Right atrium auricular region (tissue), 2 donors: ENCODE data around the gene NCBP2L. TPM values are rescaled to one million over a fixed set of nuclear protein-coding genes. Genes with fewer than 3 reads are reported as not detected.

Experiments used
- DNase-seq: peaks from one replicate; pipeline ENCODE4 v3.0.0-alpha.2; 2019; ENCODE audit warnings: low spot score
- H3K27ac ChIP-seq, 2 donors: fragments of 200-600 bp; sonication (generic); 1 replicate in 1 of 2; 2 replicates in 1 of 2; pipeline ENCODE4 v1.5.1; 2016 to 2019
- H3K27me3 ChIP-seq, 2 donors: fragments of 200-600 bp; sonication (generic); one replicate each; pipeline versions ENCODE4 v1.5.1 to v1.6.0; 2017 to 2019
- H3K36me3 ChIP-seq: fragments of 200-600 bp; sonication (generic); one replicate; pipeline ENCODE4 v1.5.1; 2016
- H3K4me1 ChIP-seq, 2 donors: fragments of 200-600 bp; sonication (generic); one replicate each; pipeline versions ENCODE4 v1.5.1 to v1.6.0; 2017 to 2019
- H3K4me3 ChIP-seq, 2 donors: fragments of 200-600 bp; sonication (generic); 1 replicate in 1 of 2; 2 replicates in 1 of 2; pipeline ENCODE4 v1.5.1; 2017 to 2019; ENCODE audit warnings: mild to moderate bottlenecking in 1 of 2, moderate library complexity in 1 of 2
- H3K9me3 ChIP-seq, 2 donors: fragments of 200-600 bp; sonication (generic); one replicate each; pipeline ENCODE4 v1.5.1; 2019
- CTCF ChIP-seq, 2 donors: fragments of 200-600 bp; sonication (generic); IDR thresholded peaks; one replicate each; pipeline ENCODE4 v1.5.1; 2019; ENCODE audit warnings: antibody characterized with exemption in 2 of 2
- total RNA-seq, 2 donors: library from RNA; depleted of rRNA; stranded (reverse); fragments of >200 nt; gene quantifications; one replicate each; pipeline ENCODE4 v1.1.0, GENCODE V29; 2016

Gene NCBP2L
- total RNA-seq, 2 donors from 2014 or later, result not detected

GRCh38 chrX:107829878-107830277, 52.3 kb downstream of the NCBP2L start:
- no peaks in the 10 kb centered on the region for H3K4me1 ChIP-seq
- H3K4me3 ChIP-seq, result no peak overlapping the region
- DNase-seq, result no peak
- H3K27ac ChIP-seq, result no peak overlapping the region
- TF ChIP-seq CTCF (IDR thresholded peaks at IDR 0.05), result no peak
- H3K27me3 ChIP-seq, result no peaks in the 10 kb centered on the region
- H3K9me3 ChIP-seq, result no peaks in the 10 kb centered on the region
- no peaks in the 10 kb centered on the region for H3K36me3 ChIP-seq

- no peak overlapping the region for H3K4me3 ChIP-seq
- H3K4me1 ChIP-seq, result no peaks in the 10 kb centered on the region
- no peaks in the 10 kb centered on the region for H3K9me3 ChIP-seq
- no peaks in the 10 kb centered on the region for H3K27me3 ChIP-seq
- no peak overlapping the region for H3K27ac ChIP-seq
- no peaks in the 10 kb centered on the region for H3K36me3 ChIP-seq
- DNase-seq, result no peak
- TF ChIP-seq CTCF (IDR thresholded peaks at IDR 0.05), result no peak
Measured at GRCh38 chrX:107831071-107831730, 53.7 kb downstream of the NCBP2L start.

- Histone ChIP-seq H3K27ac (no peak overlapping the region), H3K4me1 (no peaks in the 10 kb centered on the region), H3K4me3 (no peak overlapping the region), H3K9me3 (no peaks in the 10 kb centered on the region), H3K27me3 (no peaks in the 10 kb centered on the region), H3K36me3 (no peaks in the 10 kb centered on the region)
- TF ChIP-seq CTCF (IDR thresholded peaks at IDR 0.05), result no peak
- no peak for DNase-seq
Measured at GRCh38 chrX:107834275-107835201, 57.0 kb downstream of the NCBP2L start.

- H3K27me3 ChIP-seq, result no peaks in the 10 kb centered on the region
- H3K27ac ChIP-seq, result no peak overlapping the region
- no peak overlapping the region for H3K4me3 ChIP-seq
- no peaks in the 10 kb centered on the region for H3K4me1 ChIP-seq
- no peak for TF ChIP-seq CTCF (IDR thresholded peaks at IDR 0.05)
- H3K9me3 ChIP-seq, result no peaks in the 10 kb centered on the region
- no peaks in the 10 kb centered on the region for H3K36me3 ChIP-seq
- no peak for DNase-seq
Measured at GRCh38 chrX:107836958-107837357, 59.4 kb downstream of the NCBP2L start.

GRCh38 chrX:107840971-107841370, 63.4 kb downstream of the NCBP2L start:
- no peak for TF ChIP-seq CTCF (IDR thresholded peaks at IDR 0.05)

More at GRCh38 chrX:107840971-107841370, 63.4 kb downstream of the NCBP2L start:
- Histone ChIP-seq H3K36me3 (no peaks in the 10 kb centered on the region), H3K4me1 (no peaks in the 10 kb centered on the region), H3K27me3 (no peaks in the 10 kb centered on the region), H3K4me3 (no peak overlapping the region), H3K27ac (no peak overlapping the region), H3K9me3 (no peaks in the 10 kb centered on the region)
- DNase-seq, result no peak
